H1 (cell line): ENCODE measurements around the gene KRTAP9-7.

Experiments
- MAFK ChIP-seq: IDR thresholded peaks from 2 replicates; pipeline ENCODE4 v1.6.1; 2012; ENCODE audit warnings: low read depth, mild to moderate bottlenecking, improper control_type of control experiment, low read length
- TF ChIP-seq, protein P1 (sequence below), 3 experiments: IDR thresholded peaks; 1 replicate in 2 of 3; 2 replicates in 1 of 3; pipeline versions ENCODE4 v1.5.1 to v1.6.1; 2011; ENCODE audit warnings: low read length in 3 of 3, mild to moderate bottlenecking in 3 of 3, inconsistent platforms in 2 of 3, low read depth in 1 of 3, moderate library complexity in 1 of 3; ENCODE audit not compliant: insufficient read depth in 1 of 3; ENCODE audit errors: control extremely low read depth in 1 of 3

DNA sequence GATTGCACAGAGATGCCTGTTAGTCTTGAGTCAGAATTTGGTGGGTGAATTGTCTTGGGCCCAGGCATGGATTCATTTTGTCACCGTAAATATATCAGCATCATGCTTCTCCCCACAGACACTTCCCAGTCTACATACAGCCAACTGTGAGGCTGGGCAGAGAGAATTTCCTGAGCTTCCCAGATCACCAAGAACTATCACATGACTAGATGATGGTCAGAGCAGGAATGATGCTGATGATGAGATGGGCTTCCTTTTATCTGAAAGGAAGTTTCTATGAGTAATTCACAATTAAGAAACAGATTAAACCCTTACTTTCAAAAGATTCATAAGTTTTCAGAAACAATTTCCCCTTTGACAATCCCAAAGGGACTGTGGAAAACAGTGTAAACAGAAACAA lies 20.6 kb upstream of the KRTAP9-7 start:
- TF ChIP-seq, protein P1, sequence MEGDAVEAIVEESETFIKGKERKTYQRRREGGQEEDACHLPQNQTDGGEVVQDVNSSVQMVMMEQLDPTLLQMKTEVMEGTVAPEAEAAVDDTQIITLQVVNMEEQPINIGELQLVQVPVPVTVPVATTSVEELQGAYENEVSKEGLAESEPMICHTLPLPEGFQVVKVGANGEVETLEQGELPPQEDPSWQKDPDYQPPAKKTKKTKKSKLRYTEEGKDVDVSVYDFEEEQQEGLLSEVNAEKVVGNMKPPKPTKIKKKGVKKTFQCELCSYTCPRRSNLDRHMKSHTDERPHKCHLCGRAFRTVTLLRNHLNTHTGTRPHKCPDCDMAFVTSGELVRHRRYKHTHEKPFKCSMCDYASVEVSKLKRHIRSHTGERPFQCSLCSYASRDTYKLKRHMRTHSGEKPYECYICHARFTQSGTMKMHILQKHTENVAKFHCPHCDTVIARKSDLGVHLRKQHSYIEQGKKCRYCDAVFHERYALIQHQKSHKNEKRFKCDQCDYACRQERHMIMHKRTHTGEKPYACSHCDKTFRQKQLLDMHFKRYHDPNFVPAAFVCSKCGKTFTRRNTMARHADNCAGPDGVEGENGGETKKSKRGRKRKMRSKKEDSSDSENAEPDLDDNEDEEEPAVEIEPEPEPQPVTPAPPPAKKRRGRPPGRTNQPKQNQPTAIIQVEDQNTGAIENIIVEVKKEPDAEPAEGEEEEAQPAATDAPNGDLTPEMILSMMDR (IDR thresholded peaks at IDR 0.05; ENCODE audit: control extremely low read depth in 1 of 3, insufficient read depth in 1 of 3, low read depth in 1 of 3, low read length in 3 of 3) = no peak
- no peak for TF ChIP-seq MAFK
